HepG2 (cell line): ENCODE results near the gene MIGA2. TPM values are rescaled to one million over a fixed set of nuclear protein-coding genes. Genes with fewer than 3 reads are reported as not detected.

Source experiments
- ARID5B ChIP-seq: IDR thresholded peaks from 2 replicates; pipeline ENCODE4 v1.4.0; 2020; ENCODE audit warnings: mild to moderate bottlenecking, missing genetic modification reagents
- ARNTL ChIP-seq: sonication (generic); formaldehyde crosslinking; IDR thresholded peaks from 2 replicates; pipeline ENCODE4 v1.4.0; 2020; ENCODE audit warnings: mild to moderate bottlenecking, missing genetic modification reagents
- BORCS8-MEF2B ChIP-seq: sonication (generic); formaldehyde crosslinking; IDR thresholded peaks from 2 replicates; pipeline ENCODE4 v1.8.0; 2022; ENCODE audit warnings: mild to moderate bottlenecking, missing genetic modification reagents
- DMAP1 ChIP-seq: IDR thresholded peaks from 2 replicates; pipeline ENCODE4 v1.6.1; 2016
- HNF1A ChIP-seq, 2 experiments: sonication (generic) in 1 of 2; formaldehyde crosslinking in 1 of 2; IDR thresholded peaks; 2 replicates each; pipeline versions ENCODE4 v1.4.0 to v1.6.1; 2016 to 2020; ENCODE audit warnings: borderline replicate concordance in 1 of 2, low read depth in 1 of 2, mild to moderate bottlenecking in 1 of 2, missing genetic modification reagents in 1 of 2
- HNF1B ChIP-seq: sonication (generic); formaldehyde crosslinking; IDR thresholded peaks from 2 replicates; pipeline ENCODE4 v1.5.1; 2020; ENCODE audit warnings: mild to moderate bottlenecking, moderate library complexity, missing genetic modification reagents
- MXD3 ChIP-seq: IDR thresholded peaks from 2 replicates; pipeline ENCODE4 v1.6.1; 2016; ENCODE audit warnings: mild to moderate bottlenecking, missing biosample characterization, missing genetic modification reagents
- NCOA5 ChIP-seq: sonication (generic); formaldehyde crosslinking; IDR thresholded peaks from 2 replicates; pipeline ENCODE4 v1.4.0; 2020; ENCODE audit warnings: missing genetic modification reagents
- NFKB2 ChIP-seq: sonication (generic); formaldehyde crosslinking; IDR thresholded peaks from 2 replicates; pipeline ENCODE4 v1.4.0; 2020; ENCODE audit warnings: missing genetic modification reagents, borderline replicate concordance
- NFYB ChIP-seq: sonication (generic); formaldehyde crosslinking; IDR thresholded peaks from 2 replicates; pipeline ENCODE4 v1.4.0; 2020; ENCODE audit warnings: missing genetic modification reagents
- NFYC ChIP-seq: IDR thresholded peaks from 2 replicates; pipeline ENCODE4 v1.6.1; 2016; ENCODE audit warnings: missing genetic modification reagents, missing compliant biosample characterization
- RFXAP ChIP-seq: sonication (generic); formaldehyde crosslinking; IDR thresholded peaks from 2 replicates; pipeline ENCODE4 v1.4.0; 2020; ENCODE audit warnings: missing genetic modification reagents, borderline replicate concordance
- SNAPC2 ChIP-seq: sonication (generic); formaldehyde crosslinking; IDR thresholded peaks from 2 replicates; pipeline ENCODE4 v1.8.1; 2022; ENCODE audit warnings: mild to moderate bottlenecking, missing genetic modification reagents
- TAF15 ChIP-seq: fragments of 200-400 bp; formaldehyde crosslinking; IDR thresholded peaks from one replicate; pipeline ENCODE4 v1.6.1; 2018; ENCODE audit warnings: mild to moderate bottlenecking, low read depth, low read length; ENCODE audit not compliant: poor library complexity, severe bottlenecking
- YEATS2 ChIP-seq: sonication (generic); formaldehyde crosslinking; IDR thresholded peaks from 2 replicates; pipeline ENCODE4 v1.4.0; 2020; ENCODE audit warnings: missing genetic modification reagents, borderline replicate concordance
- ZNF777 ChIP-seq: sonication (generic); formaldehyde crosslinking; IDR thresholded peaks from 2 replicates; pipeline ENCODE4 v1.4.0; 2020; ENCODE audit warnings: missing genetic modification reagents
- ZNF891 ChIP-seq: sonication (generic); formaldehyde crosslinking; IDR thresholded peaks from 2 replicates; pipeline ENCODE4 v1.5.0; 2020; ENCODE audit warnings: mild to moderate bottlenecking, missing genetic modification reagents
- polyA plus RNA-seq, 8 experiments: library from polyadenylated mRNA; depleted of rRNA in 3 of 8; stranded (reverse) in 7 of 8; unstranded in 1 of 8; fragments of >200 nt; fragmentation: Illumina TruSeq in 4 of 8; extraction: Trizol in 4 of 8; gene quantifications; 2 replicates each; pipeline versions ENCODE4 v1.2.1 to v1.2.3, GENCODE V29; 2011 to 2016; ENCODE audit warnings: low read depth in 4 of 8, missing spikeins in 1 of 8, mixed read lengths in 1 of 8; ENCODE audit not compliant: insufficient read depth in 1 of 8
- total RNA-seq, 5 experiments: library from RNA; depleted of rRNA; stranded (reverse); fragments of >200 nt; fragmentation: Illumina TruSeq; extraction: Trizol; gene quantifications; 2 replicates each; pipeline ENCODE4 v1.2.3, GENCODE V29; 2016; ENCODE audit warnings: low read depth in 1 of 5

Gene MIGA2
- total and polyA plus RNA-seq, 2 of the 13 experiments (the other 11 are each of a cell fraction or from before 2014, with no cell fraction given): 10.8 to 17.1 TPM

GRCh38 chr9:129080601-129081387 is 44.4 kb downstream of the MIGA2 start, which contains the start of gene DOLPP1 (continued):
- TF ChIP-seq NFYC (peak; percentile 99), RFXAP (CRISPR knock-in tag) (peak; percentile 99), NCOA5 (no peak), TAF15 (peak; percentile 35), ZNF777 (CRISPR knock-in tag) (peak; percentile 75), NFYB (CRISPR knock-in tag) (peak; percentile 99), ZNF891 (CRISPR knock-in tag) (0 out of 2 replicates have a peak, but pooled peaks have one; percentile 13), HNF1A (IDR thresholded peaks at IDR 0.05; ENCODE audit: low read depth) (no peak), HNF1A (CRISPR knock-in tag; IDR thresholded peaks at IDR 0.05; ENCODE audit: borderline replicate concordance) (no peak), BORCS8-MEF2B (CRISPR knock-in tag) (peak; percentile 65; the same call in 1 of the 2 replicates), NFKB2 (CRISPR knock-in tag) (peak; percentile 9; the same call in 1 of the 2 replicates), YEATS2 (CRISPR knock-in tag) (peak; percentile 64; the same call in 1 of the 2 replicates), SNAPC2 (CRISPR knock-in tag) (peak; percentile 44; the same call in 1 of the 2 replicates), MXD3 (CRISPR knock-in tag) (peak; percentile 62; the same call in 1 of the 2 replicates), ARNTL (CRISPR knock-in tag) (0 out of 2 replicates have a peak, but pooled peaks have one; percentile 42), DMAP1 (CRISPR knock-in tag) (peak; percentile 73), ARID5B (CRISPR knock-in tag) (0 out of 2 replicates have a peak, but pooled peaks have one; percentile 33), HNF1B (CRISPR knock-in tag) (peak; percentile 50; the same call in 1 of the 2 replicates)
